HFFc6 (cell line): ENCODE measurements around the gene IFITM10. TPM values are rescaled to one million over a fixed set of nuclear protein-coding genes. Genes with fewer than 3 reads are reported as not detected.

ENCODE experiments used
- DNase-seq: peaks from one replicate; pipeline ENCODE4 v3.0.0-alpha.2; 2018
- H3K27ac Mint-ChIP-seq: 2 replicates; pipeline ENCODE4 v1.8.0; 2020; ENCODE audit warnings: mild to moderate bottlenecking, mixed read lengths
- H3K27me3 Mint-ChIP-seq: 2 replicates; pipeline ENCODE4 v1.8.0; 2021; ENCODE audit warnings: mild to moderate bottlenecking, moderate library complexity, mixed read lengths; ENCODE audit not compliant: insufficient read depth
- H3K36me3 Mint-ChIP-seq: 2 replicates; pipeline ENCODE4 v1.8.0; 2021; ENCODE audit warnings: low read depth, mixed read lengths
- H3K4me1 Mint-ChIP-seq: 2 replicates; pipeline ENCODE4 v1.8.0; 2020; ENCODE audit warnings: low read depth, mixed read lengths
- H3K4me3 Mint-ChIP-seq: 2 replicates; pipeline ENCODE4 v1.8.0; 2020; ENCODE audit warnings: mild to moderate bottlenecking, moderate library complexity, mixed read lengths
- H3K9me3 Mint-ChIP-seq: 2 replicates; pipeline ENCODE4 v1.8.0; 2020; ENCODE audit warnings: mild to moderate bottlenecking, mixed read lengths
- CTCF ChIP-seq: fragments of 200-600 bp; sonication (generic); IDR thresholded peaks from 2 replicates; pipeline ENCODE4 v1.5.0; 2021; ENCODE audit warnings: antibody characterized with exemption, mild to moderate bottlenecking
- total RNA-seq, 6 experiments: library from RNA; stranded (reverse); fragmentation: NEBNext Ultra II Directional; extraction: Animal tissue kit (Norgen Biotek cat#: 25700); gene quantifications; 2 replicates in 1 of 6; 3 replicates in 5 of 6; pipeline ENCODE4 v1.2.3, GENCODE V29; 2021

Gene IFITM10
- total RNA-seq, 6 experiments from 2014 or later = 0.21 to 0.71 (median 0.45) TPM

GRCh38 chr11:1774886-1775285, 24.5 kb upstream of the IFITM10 start:
- no peak for DNase-seq
- Mint-ChIP-seq H3K4me1 (peaks cover 32% of the 10 kb centered on the region), H3K27me3 (peaks cover 20% of the 10 kb centered on the region), H3K9me3 (no peaks in the 10 kb centered on the region), H3K36me3 (no peaks in the 10 kb centered on the region), H3K4me3 (no peak overlapping the region), H3K27ac (no peak overlapping the region)
- TF ChIP-seq CTCF = no peak

GRCh38 chr11:1773994-1774550, 23.7 kb upstream of the IFITM10 start:
- Mint-ChIP-seq H3K9me3 (no peaks in the 10 kb centered on the region), H3K4me1 (peaks cover 40% of the 10 kb centered on the region), H3K36me3 (no peaks in the 10 kb centered on the region), H3K4me3 (no peak overlapping the region), H3K27ac (no peak overlapping the region), H3K27me3 (peaks cover 16% of the 10 kb centered on the region)
- TF ChIP-seq CTCF = no peak
- no peak for DNase-seq

- peak overlapping the region; percentile 45 for H3K4me3 Mint-ChIP-seq
- peak overlapping the region; percentile 61 for H3K27ac Mint-ChIP-seq
- TF ChIP-seq CTCF = no peak
- peaks cover 14% of the 10 kb centered on the region for H3K27me3 Mint-ChIP-seq
- DNase-seq = no peak
- peaks cover 44% of the 10 kb centered on the region for H3K4me1 Mint-ChIP-seq
- H3K9me3 Mint-ChIP-seq = no peaks in the 10 kb centered on the region
- H3K36me3 Mint-ChIP-seq = no peaks in the 10 kb centered on the region
Measured at GRCh38 chr11:1773131-1773993, 23.0 kb upstream of the IFITM10 start.

- Mint-ChIP-seq H3K4me3 (peak overlapping the region; percentile 70), H3K27me3 (peaks cover 8% of the 10 kb centered on the region), H3K9me3 (no peaks in the 10 kb centered on the region), H3K36me3 (no peaks in the 10 kb centered on the region), H3K27ac (peak overlapping the region; percentile 88), H3K4me1 (peaks cover 44% of the 10 kb centered on the region)
- TF ChIP-seq CTCF = no peak
- peak; percentile 89 for DNase-seq
Measured at GRCh38 chr11:1772270-1773130, 22.1 kb upstream of the IFITM10 start.

GRCh38 chr11:1771700-1772099, 21.3 kb upstream of the IFITM10 start:
- Mint-ChIP-seq H3K4me3 (peak overlapping the region; percentile 70), H3K27ac (peak overlapping the region; percentile 88), H3K36me3 (no peaks in the 10 kb centered on the region), H3K4me1 (peaks cover 44% of the 10 kb centered on the region), H3K27me3 (peaks cover 6% of the 10 kb centered on the region), H3K9me3 (no peaks in the 10 kb centered on the region)
- no peak for TF ChIP-seq CTCF
- DNase-seq = no peak
